Thoracic aorta (tissue), 2 donors: ENCODE results near the gene GRSF1. TPM values are rescaled to one million over a fixed set of nuclear protein-coding genes. Genes with fewer than 3 reads are reported as not detected.

Source experiments
- ATAC-seq: fragments of 150-250 bp; one replicate; pipeline ENCODE4 v1.8.0; 2017; ENCODE audit warnings: low read depth; ENCODE audit not compliant: insufficient number of reproducible peaks, low FRiP score
- DNase-seq: peaks from one replicate; pipeline ENCODE4 v3.0.0-alpha.2; 2020; ENCODE audit warnings: low spot score
- H3K27ac ChIP-seq, 2 donors: fragments of 200-600 bp; sonication (generic); 1 replicate in 1 of 2; 2 replicates in 1 of 2; pipeline ENCODE4 v1.5.1; 2016; ENCODE audit warnings: mild to moderate bottlenecking in 2 of 2, moderate library complexity in 2 of 2
- H3K27me3 ChIP-seq: fragments of 200-600 bp; sonication (generic); replicated peaks from 2 replicates; pipeline ENCODE4 v1.6.0; 2016; ENCODE audit warnings: mild to moderate bottlenecking; ENCODE audit not compliant: insufficient read depth
- H3K36me3 ChIP-seq: fragments of 200-600 bp; sonication (generic); one replicate; pipeline ENCODE4 v1.5.1; 2016
- H3K4me1 ChIP-seq, 2 donors: fragments of 200-600 bp; sonication (generic); 1 replicate in 1 of 2; 2 replicates in 1 of 2; pipeline versions ENCODE4 v1.5.1 to v1.6.0; 2016; ENCODE audit warnings: low read depth in 2 of 2, mild to moderate bottlenecking in 1 of 2; ENCODE audit not compliant: control insufficient read depth in 1 of 2
- H3K4me3 ChIP-seq: fragments of 200-600 bp; sonication (generic); 2 replicates; pipeline ENCODE4 v1.5.1; 2016; ENCODE audit warnings: mild to moderate bottlenecking
- H3K9me3 ChIP-seq: fragments of 200-600 bp; sonication (generic); 2 replicates; pipeline ENCODE4 v1.5.1; 2016
- CTCF ChIP-seq: fragments of 200-600 bp; sonication (generic); IDR thresholded peaks from one replicate; pipeline ENCODE4 v1.5.1; 2019; ENCODE audit warnings: antibody characterized with exemption
- total RNA-seq, 2 donors: library from RNA; depleted of rRNA; stranded (reverse); fragments of >200 nt; gene quantifications; one replicate each; pipeline versions ENCODE4 v1.1.0 to v1.2.3, GENCODE V29; 2016

Gene GRSF1
- total RNA-seq, 2 donors from 2014 or later, result 46.2 to 64.5 TPM

GRCh38 chr4:70802928-70803580 is 36.6 kb downstream of the GRSF1 start:
- no peaks in the 10 kb centered on the region for H3K9me3 ChIP-seq
- TF ChIP-seq CTCF, result no peak
- H3K27me3 ChIP-seq, result no peaks in the 10 kb centered on the region
- no peak for DNase-seq
- ATAC-seq, result no peak
- H3K36me3 ChIP-seq, result peaks cover 8% of the 10 kb centered on the region
- no peak overlapping the region for H3K4me3 ChIP-seq
- no peaks in the 10 kb centered on the region for H3K4me1 ChIP-seq
- no peak overlapping the region for H3K27ac ChIP-seq

GRCh38 chr4:70801265-70801809 is 38.4 kb downstream of the GRSF1 start:
- Histone ChIP-seq H3K27ac (no peak overlapping the region), H3K9me3 (no peaks in the 10 kb centered on the region), H3K36me3 (peaks cover 6% of the 10 kb centered on the region), H3K4me3 (no peak overlapping the region), H3K4me1 (no peaks in the 10 kb centered on the region), H3K27me3 (no peaks in the 10 kb centered on the region)
- no peak for TF ChIP-seq CTCF
- ATAC-seq, result no peak
- DNase-seq, result no peak

GRCh38 chr4:70793626-70794025 is 46.1 kb downstream of the GRSF1 start:
- ATAC-seq (no peak), DNase-seq (no peak)
- Histone ChIP-seq H3K4me1 (no peaks in the 10 kb centered on the region), H3K36me3 (peaks cover 34% of the 10 kb centered on the region), H3K27ac (no peak overlapping the region), H3K27me3 (no peaks in the 10 kb centered on the region), H3K4me3 (no peak overlapping the region), H3K9me3 (no peaks in the 10 kb centered on the region)
- TF ChIP-seq CTCF, result no peak

- no peak overlapping the region for H3K27ac ChIP-seq
- DNase-seq, result no peak
- H3K9me3 ChIP-seq, result no peaks in the 10 kb centered on the region
- no peaks in the 10 kb centered on the region for H3K27me3 ChIP-seq
- H3K36me3 ChIP-seq, result peaks cover 42% of the 10 kb centered on the region
- H3K4me3 ChIP-seq, result no peak overlapping the region
- no peak for TF ChIP-seq CTCF
- no peaks in the 10 kb centered on the region for H3K4me1 ChIP-seq
- no peak for ATAC-seq
Measured at GRCh38 chr4:70788733-70789132, 51.0 kb downstream of the GRSF1 start.

- TF ChIP-seq CTCF, result no peak
- no peak overlapping the region for H3K4me3 ChIP-seq
- no peaks in the 10 kb centered on the region for H3K27me3 ChIP-seq
- DNase-seq, result no peak
- ATAC-seq, result no peak
- H3K4me1 ChIP-seq, result no peaks in the 10 kb centered on the region
- peaks cover 43% of the 10 kb centered on the region for H3K36me3 ChIP-seq
- no peaks in the 10 kb centered on the region for H3K9me3 ChIP-seq
- no peak overlapping the region for H3K27ac ChIP-seq
Measured at GRCh38 chr4:70787496-70787895, 52.2 kb downstream of the GRSF1 start.
